Measurements from ENCODE around the gene PRPF19. TPM values are rescaled to one million over a fixed set of nuclear protein-coding genes. Genes with fewer than 3 reads are reported as not detected.

Gene PRPF19
- total RNA-seq, 1 donor from 2014 or later: 44.9 TPM

- ATAC-seq (no peak), DNase-seq (ENCODE audit: low spot score) (no peak)
These were observed 30.3 kb downstream of the PRPF19 start for GRCh38 chr11:60876168-60876485.

- ATAC-seq (no peak), DNase-seq (ENCODE audit: low spot score) (no peak)
These were observed 30.8 kb downstream of the PRPF19 start for GRCh38 chr11:60875366-60876167.

GRCh38 chr11:60874421-60875365 lies 31.7 kb downstream of the PRPF19 start:
- peak; percentile 42 for DNase-seq (ENCODE audit: low spot score)
- no peak for ATAC-seq

GRCh38 chr11:60873533-60873932 lies 32.9 kb downstream of the PRPF19 start:
- peak; percentile 34 for DNase-seq (ENCODE audit: low spot score)
- no peak for ATAC-seq

GRCh38 chr11:60872961-60873524 lies 33.3 kb downstream of the PRPF19 start:
- peak; percentile 32 for DNase-seq (ENCODE audit: low spot score)
- no peak for ATAC-seq

GRCh38 chr11:60872124-60872960 lies 34.0 kb downstream of the PRPF19 start:
- ATAC-seq (peak; percentile 85), DNase-seq (ENCODE audit: low spot score) (peak; percentile 51)

GRCh38 chr11:60871378-60872061 lies 34.9 kb downstream of the PRPF19 start:
- ATAC-seq (peak; percentile 67), DNase-seq (ENCODE audit: low spot score) (no peak)

GRCh38 chr11:60870733-60871377 lies 35.5 kb downstream of the PRPF19 start:
- ATAC-seq (no peak), DNase-seq (ENCODE audit: low spot score) (no peak)

- ATAC-seq (no peak), DNase-seq (ENCODE audit: low spot score) (no peak)
These were observed 36.1 kb downstream of the PRPF19 start for GRCh38 chr11:60870276-60870675.

- ATAC-seq (no peak), DNase-seq (ENCODE audit: low spot score) (no peak)
These were observed 36.9 kb downstream of the PRPF19 start for GRCh38 chr11:60869451-60869825.

- ATAC-seq (no peak), DNase-seq (ENCODE audit: low spot score) (no peak)
These were observed 37.5 kb downstream of the PRPF19 start for GRCh38 chr11:60868682-60869450.

GRCh38 chr11:60867871-60868681 lies 38.3 kb downstream of the PRPF19 start:
- no peak for ATAC-seq
- DNase-seq (ENCODE audit: low spot score): no peak

GRCh38 chr11:60866911-60867870 lies 39.2 kb downstream of the PRPF19 start, which contains the start of gene ZP1:
Gene ZP1 (plus strand): TSS chr11:60867542. CDS start chr11:60867562, 20 bp downstream.
- ATAC-seq (no peak), DNase-seq (ENCODE audit: low spot score) (no peak)

GRCh38 chr11:60864856-60865513 lies 41.4 kb downstream of the PRPF19 start:
- no peak for ATAC-seq
- DNase-seq (ENCODE audit: low spot score): no peak

- ATAC-seq: no peak
- no peak for DNase-seq (ENCODE audit: low spot score)
These were observed 42.5 kb downstream of the PRPF19 start for GRCh38 chr11:60863550-60864521.

Measured in left lobe of liver (tissue), 2 donors.